Measurements from ENCODE around the gene PDLIM7.

The PDLIM7 gene

GRCh38 chr5:177459357-177459756, 38.0 kb downstream of the PDLIM7 start:
- 87 to 94% methylated on average over 7 to 11 of the region's 11 CpGs for WGBS, 2 experiments (ENCODE audit: insufficient coverage in 2 of 2)
- Histone ChIP-seq H3K36me3 (ENCODE audit: control insufficient read depth, insufficient read depth, low read length) (peaks cover 71% of the 10 kb centered on the region), H3K4me3 (ENCODE audit: extremely low read depth, insufficient read depth, low read length, poor library complexity, severe bottlenecking) (no peak overlapping the region), H3K9me3 (ENCODE audit: control insufficient read depth, low read length) (no peaks in the 10 kb centered on the region), H3K4me1 (ENCODE audit: control insufficient read depth, insufficient read depth, low read length, poor library complexity, severe bottlenecking) (peaks cover 12% of the 10 kb centered on the region), H3K27ac (ENCODE audit: low read depth, low read length, severe bottlenecking) (no peak overlapping the region)

- Histone ChIP-seq H3K36me3 (ENCODE audit: control insufficient read depth, insufficient read depth, low read length) (peaks cover 71% of the 10 kb centered on the region), H3K9me3 (ENCODE audit: control insufficient read depth, low read length) (no peaks in the 10 kb centered on the region), H3K4me3 (ENCODE audit: extremely low read depth, insufficient read depth, low read length, poor library complexity, severe bottlenecking) (no peak overlapping the region), H3K27ac (ENCODE audit: low read depth, low read length, severe bottlenecking) (peak overlapping the region; percentile 84), H3K4me1 (ENCODE audit: control insufficient read depth, insufficient read depth, low read length, poor library complexity, severe bottlenecking) (peaks cover 12% of the 10 kb centered on the region)
- 93 to 94% methylated on average over 12 of the region's 14 CpGs for WGBS, 2 experiments (ENCODE audit: insufficient coverage in 2 of 2)
Measured at GRCh38 chr5:177458912-177459350, 38.5 kb downstream of the PDLIM7 start.

GRCh38 chr5:177457852-177458681, 39.3 kb downstream of the PDLIM7 start:
- H3K27ac ChIP-seq (ENCODE audit: low read depth, low read length, severe bottlenecking): peak overlapping the region; percentile 84
- H3K4me3 ChIP-seq (ENCODE audit: extremely low read depth, insufficient read depth, low read length, poor library complexity, severe bottlenecking): no peak overlapping the region
- H3K36me3 ChIP-seq (ENCODE audit: control insufficient read depth, insufficient read depth, low read length): peaks cover 63% of the 10 kb centered on the region
- WGBS, 2 experiments (ENCODE audit: insufficient coverage in 2 of 2): 88 to 97% methylated on average over 16 of the region's 20 CpGs
- peaks cover 12% of the 10 kb centered on the region for H3K4me1 ChIP-seq (ENCODE audit: control insufficient read depth, insufficient read depth, low read length, poor library complexity, severe bottlenecking)
- no peaks in the 10 kb centered on the region for H3K9me3 ChIP-seq (ENCODE audit: control insufficient read depth, low read length)

GRCh38 chr5:177456976-177457851, 40.2 kb downstream of the PDLIM7 start:
- Histone ChIP-seq H3K27ac (ENCODE audit: low read depth, low read length, severe bottlenecking) (peak overlapping the region; percentile 8), H3K4me1 (ENCODE audit: control insufficient read depth, insufficient read depth, low read length, poor library complexity, severe bottlenecking) (peaks cover 12% of the 10 kb centered on the region), H3K9me3 (ENCODE audit: control insufficient read depth, low read length) (no peaks in the 10 kb centered on the region), H3K4me3 (ENCODE audit: extremely low read depth, insufficient read depth, low read length, poor library complexity, severe bottlenecking) (no peak overlapping the region), H3K36me3 (ENCODE audit: control insufficient read depth, insufficient read depth, low read length) (peaks cover 54% of the 10 kb centered on the region)
- 90 to 93% methylated on average over 16 to 19 of the region's 24 CpGs for WGBS, 2 experiments (ENCODE audit: insufficient coverage in 2 of 2)

- WGBS, 2 experiments (ENCODE audit: insufficient coverage in 2 of 2): 76 to 78% methylated on average over 6 to 7 of the region's 12 CpGs
- Histone ChIP-seq H3K4me3 (ENCODE audit: extremely low read depth, insufficient read depth, low read length, poor library complexity, severe bottlenecking) (no peak overlapping the region), H3K9me3 (ENCODE audit: control insufficient read depth, low read length) (no peaks in the 10 kb centered on the region), H3K4me1 (ENCODE audit: control insufficient read depth, insufficient read depth, low read length, poor library complexity, severe bottlenecking) (peaks cover 12% of the 10 kb centered on the region), H3K27ac (ENCODE audit: low read depth, low read length, severe bottlenecking) (no peak overlapping the region), H3K36me3 (ENCODE audit: control insufficient read depth, insufficient read depth, low read length) (peaks cover 48% of the 10 kb centered on the region)
Measured at GRCh38 chr5:177456591-177456964, 40.8 kb downstream of the PDLIM7 start.

- Histone ChIP-seq H3K4me3 (ENCODE audit: extremely low read depth, insufficient read depth, low read length, poor library complexity, severe bottlenecking) (peak overlapping the region; percentile 45), H3K36me3 (ENCODE audit: control insufficient read depth, insufficient read depth, low read length) (peaks cover 42% of the 10 kb centered on the region), H3K27ac (ENCODE audit: low read depth, low read length, severe bottlenecking) (peak overlapping the region; percentile 45)
Measured at GRCh38 chr5:177455661-177456590, 41.5 kb downstream of the PDLIM7 start.

GRCh38 chr5:177455036-177455660, 42.3 kb downstream of the PDLIM7 start:
- peak overlapping the region; percentile 45 for H3K4me3 ChIP-seq (ENCODE audit: extremely low read depth, insufficient read depth, low read length, poor library complexity, severe bottlenecking)
- peak overlapping the region; percentile 72 for H3K27ac ChIP-seq (ENCODE audit: low read depth, low read length, severe bottlenecking)
- WGBS, 2 experiments (ENCODE audit: insufficient coverage in 2 of 2): 0 to 1% methylated on average over 67 to 70 of the region's 80 CpGs
- peaks cover 36% of the 10 kb centered on the region for H3K36me3 ChIP-seq (ENCODE audit: control insufficient read depth, insufficient read depth, low read length)
- peaks cover 12% of the 10 kb centered on the region for H3K4me1 ChIP-seq (ENCODE audit: control insufficient read depth, insufficient read depth, low read length, poor library complexity, severe bottlenecking)
- no peaks in the 10 kb centered on the region for H3K9me3 ChIP-seq (ENCODE audit: control insufficient read depth, low read length)

More at GRCh38 chr5:177455661-177456590, 41.5 kb downstream of the PDLIM7 start:
- Histone ChIP-seq H3K4me1 (ENCODE audit: control insufficient read depth, insufficient read depth, low read length, poor library complexity, severe bottlenecking) (peaks cover 12% of the 10 kb centered on the region), H3K9me3 (ENCODE audit: control insufficient read depth, low read length) (no peaks in the 10 kb centered on the region)
- 6 to 9% methylated on average over 42 to 67 of the region's 76 CpGs for WGBS, 2 experiments (ENCODE audit: insufficient coverage in 2 of 2)

GRCh38 chr5:177454397-177455035, 42.9 kb downstream of the PDLIM7 start:
- H3K9me3 ChIP-seq (ENCODE audit: control insufficient read depth, low read length): no peaks in the 10 kb centered on the region
- peak overlapping the region; percentile 45 for H3K4me3 ChIP-seq (ENCODE audit: extremely low read depth, insufficient read depth, low read length, poor library complexity, severe bottlenecking)
- peak overlapping the region; percentile 72 for H3K27ac ChIP-seq (ENCODE audit: low read depth, low read length, severe bottlenecking)
- H3K4me1 ChIP-seq (ENCODE audit: control insufficient read depth, insufficient read depth, low read length, poor library complexity, severe bottlenecking): peaks cover 12% of the 10 kb centered on the region
- 0 to 1% methylated on average over 68 to 71 of the region's 84 CpGs for WGBS, 2 experiments (ENCODE audit: insufficient coverage in 2 of 2)
- H3K36me3 ChIP-seq (ENCODE audit: control insufficient read depth, insufficient read depth, low read length): peaks cover 29% of the 10 kb centered on the region

- peaks cover 12% of the 10 kb centered on the region for H3K4me1 ChIP-seq (ENCODE audit: control insufficient read depth, insufficient read depth, low read length, poor library complexity, severe bottlenecking)
- 13 to 18% methylated on average over 20 to 24 of the region's 31 CpGs for WGBS, 2 experiments (ENCODE audit: insufficient coverage in 2 of 2)
- peak overlapping the region; percentile 45 for H3K4me3 ChIP-seq (ENCODE audit: extremely low read depth, insufficient read depth, low read length, poor library complexity, severe bottlenecking)
- H3K36me3 ChIP-seq (ENCODE audit: control insufficient read depth, insufficient read depth, low read length): peaks cover 23% of the 10 kb centered on the region
- H3K27ac ChIP-seq (ENCODE audit: low read depth, low read length, severe bottlenecking): peak overlapping the region; percentile 26
- H3K9me3 ChIP-seq (ENCODE audit: control insufficient read depth, low read length): no peaks in the 10 kb centered on the region
Measured at GRCh38 chr5:177453852-177454396, 43.5 kb downstream of the PDLIM7 start.
